ENCODE results near the gene TRAPPC13.

The TRAPPC13 gene

DNA sequence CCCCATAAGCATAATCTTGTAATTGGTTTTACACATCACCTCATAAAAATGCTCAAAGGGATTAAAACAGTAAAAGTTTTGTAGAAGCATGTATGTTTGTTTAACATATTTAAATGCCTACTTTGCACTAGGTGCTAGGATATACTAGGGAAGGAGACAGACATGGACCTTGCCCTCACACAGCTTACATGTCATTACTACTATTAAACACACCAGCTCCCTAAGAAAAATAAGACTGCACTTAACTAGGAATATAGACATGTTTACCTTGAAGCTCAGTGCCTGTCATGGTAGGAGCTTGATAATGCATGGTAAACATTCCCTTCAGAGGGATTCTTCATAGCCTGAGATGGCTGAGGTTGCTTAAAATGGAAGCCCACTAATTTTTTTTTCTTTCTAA is 6.2 kb downstream of the TRAPPC13 start:
- H3K27ac ChIP-seq (ENCODE audit: low read length): no peak overlapping the region
- no peak overlapping the region for H3K9ac ChIP-seq (ENCODE audit: low read length)
- H3K36me3 ChIP-seq (replicated peaks; ENCODE audit: insufficient read depth, low read length): peaks cover 10% of the 10 kb centered on the region
- H3K4me1 ChIP-seq (ENCODE audit: low read length): peaks cover 3% of the 10 kb centered on the region
- no peak for TF ChIP-seq EZH2phosphoT487 (IDR thresholded peaks at IDR 0.05; ENCODE audit: low read length)
- TF ChIP-seq CTCF (IDR thresholded peaks at IDR 0.05; ENCODE audit: low read length): no peak
- TF ChIP-seq EZH2 (optimal IDR thresholded peaks at IDR 0.05; ENCODE audit: low read depth, low read length): no peak
- H3K79me2 ChIP-seq (ENCODE audit: low read length): peaks cover 54% of the 10 kb centered on the region
- no peak overlapping the region for H2AFZ ChIP-seq (ENCODE audit: low read length)
- no peaks in the 10 kb centered on the region for H3K9me3 ChIP-seq (replicated peaks; ENCODE audit: insufficient read depth, low read length)
- no peaks in the 10 kb centered on the region for H3K9me2 ChIP-seq (replicated peaks; ENCODE audit: insufficient read depth, low read length)
- no peaks in the 10 kb centered on the region for H4K20me1 ChIP-seq (ENCODE audit: insufficient read depth, low read length)
- no peak overlapping the region for H3K4me2 ChIP-seq (ENCODE audit: low read depth, low read length)
- H3K27me3 ChIP-seq (replicated peaks; ENCODE audit: insufficient read depth, low read length): no peaks in the 10 kb centered on the region
- DNase-seq: no peak
- H3K4me3 ChIP-seq (ENCODE audit: low read length): no peak overlapping the region
- H3F3A ChIP-seq (ENCODE audit: insufficient read depth, low read length): no peaks in the 10 kb centered on the region

DNA sequence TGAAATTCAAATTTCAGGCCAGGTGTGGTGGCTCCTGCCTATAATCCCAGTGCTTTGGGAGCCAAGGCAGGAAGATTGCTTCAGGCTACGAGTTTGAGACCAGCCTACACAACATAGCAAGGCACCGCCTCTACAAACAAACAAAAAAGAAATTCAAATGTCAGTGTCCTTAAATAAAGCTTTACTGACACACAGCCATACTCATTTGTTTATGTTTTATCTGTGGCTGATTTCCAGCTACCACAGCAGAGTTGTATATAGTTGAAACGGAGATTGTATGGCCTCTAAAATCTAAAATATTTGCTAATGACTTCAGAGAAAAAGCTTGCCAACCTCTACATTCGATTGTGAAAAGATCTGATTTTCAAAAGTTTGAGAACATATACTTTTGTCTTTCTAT is 15.4 kb downstream of the TRAPPC13 start:
- Histone ChIP-seq H3K79me2 (ENCODE audit: low read length) (no peaks in the 10 kb centered on the region), H4K20me1 (ENCODE audit: insufficient read depth, low read length) (no peaks in the 10 kb centered on the region), H3F3A (ENCODE audit: insufficient read depth, low read length) (no peaks in the 10 kb centered on the region), H3K4me1 (ENCODE audit: low read length) (no peaks in the 10 kb centered on the region), H3K36me3 (replicated peaks; ENCODE audit: insufficient read depth, low read length) (peaks cover 4% of the 10 kb centered on the region), H3K9ac (ENCODE audit: low read length) (no peak overlapping the region), H3K4me3 (ENCODE audit: low read length) (no peak overlapping the region), H3K27me3 (replicated peaks; ENCODE audit: insufficient read depth, low read length) (no peaks in the 10 kb centered on the region), H3K9me3 (replicated peaks; ENCODE audit: insufficient read depth, low read length) (no peaks in the 10 kb centered on the region), H3K27ac (ENCODE audit: low read length) (no peak overlapping the region), H2AFZ (ENCODE audit: low read length) (no peak overlapping the region), H3K4me2 (ENCODE audit: low read depth, low read length) (no peak overlapping the region), H3K9me2 (replicated peaks; ENCODE audit: insufficient read depth, low read length) (no peaks in the 10 kb centered on the region)
- no peak for TF ChIP-seq CTCF (IDR thresholded peaks at IDR 0.05; ENCODE audit: low read length)
- no peak for TF ChIP-seq EZH2 (optimal IDR thresholded peaks at IDR 0.05; ENCODE audit: low read depth, low read length)
- no peak for TF ChIP-seq EZH2phosphoT487 (IDR thresholded peaks at IDR 0.05; ENCODE audit: low read length)
- no peak for DNase-seq

DNA sequence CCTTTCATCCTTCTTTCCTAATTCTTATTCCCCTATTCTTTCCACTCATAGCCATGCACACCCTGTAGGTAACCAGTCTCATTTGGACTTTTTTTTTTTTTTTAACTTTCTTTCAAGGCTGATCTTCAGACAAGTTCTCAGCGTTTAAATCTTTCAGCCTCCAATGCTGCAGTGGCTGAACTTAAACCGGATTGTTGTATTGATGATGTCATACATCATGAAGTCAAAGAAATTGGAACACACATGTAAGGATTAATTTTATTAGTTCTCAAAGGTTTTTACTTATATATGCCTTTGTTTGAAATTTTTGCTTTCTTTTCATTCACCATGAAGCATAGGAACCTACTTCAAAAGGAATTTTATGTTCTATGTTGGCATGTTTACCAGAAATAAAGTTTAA is 22.1 kb downstream of the TRAPPC13 start:
- H3K9me3 ChIP-seq (replicated peaks; ENCODE audit: insufficient read depth, low read length): no peaks in the 10 kb centered on the region

More for the DNA sequence above, 22.1 kb downstream of the TRAPPC13 start:
- H3K27me3 ChIP-seq (replicated peaks; ENCODE audit: insufficient read depth, low read length): no peaks in the 10 kb centered on the region
- no peaks in the 10 kb centered on the region for H3K4me1 ChIP-seq (ENCODE audit: low read length)
- H3K9ac ChIP-seq (ENCODE audit: low read length): no peak overlapping the region
- DNase-seq: no peak
- no peak overlapping the region for H3K4me3 ChIP-seq (ENCODE audit: low read length)
- no peaks in the 10 kb centered on the region for H3F3A ChIP-seq (ENCODE audit: insufficient read depth, low read length)
- TF ChIP-seq EZH2phosphoT487 (IDR thresholded peaks at IDR 0.05; ENCODE audit: low read length) (no peak), EZH2 (optimal IDR thresholded peaks at IDR 0.05; ENCODE audit: low read depth, low read length) (no peak), CTCF (IDR thresholded peaks at IDR 0.05; ENCODE audit: low read length) (no peak)
- no peaks in the 10 kb centered on the region for H4K20me1 ChIP-seq (ENCODE audit: insufficient read depth, low read length)
- H3K9me2 ChIP-seq (replicated peaks; ENCODE audit: insufficient read depth, low read length): no peaks in the 10 kb centered on the region
- no peak overlapping the region for H2AFZ ChIP-seq (ENCODE audit: low read length)
- H3K27ac ChIP-seq (ENCODE audit: low read length): no peak overlapping the region
- H3K79me2 ChIP-seq (ENCODE audit: low read length): no peaks in the 10 kb centered on the region
- no peaks in the 10 kb centered on the region for H3K36me3 ChIP-seq (replicated peaks; ENCODE audit: insufficient read depth, low read length)
- no peak overlapping the region for H3K4me2 ChIP-seq (ENCODE audit: low read depth, low read length)
